Measurements from ENCODE around the gene BGN.

The BGN gene

GRCh38 chrX:153530411-153531129 lies 35.8 kb downstream of the BGN start:
- no peaks in the 10 kb centered on the region for H3K79me2 ChIP-seq (ENCODE audit: low read length)
- no peaks in the 10 kb centered on the region for H4K20me1 ChIP-seq (ENCODE audit: insufficient read depth, low read length)
- no peak for TF ChIP-seq EZH2phosphoT487 (IDR thresholded peaks at IDR 0.05; ENCODE audit: low read depth)
- H3K36me3 ChIP-seq (replicated peaks; ENCODE audit: low read depth, low read length), result no peaks in the 10 kb centered on the region
- no peak overlapping the region for H3K4me3 ChIP-seq (ENCODE audit: low read length)
- H3K27ac ChIP-seq (ENCODE audit: low read length), result no peak overlapping the region
- H3K4me1 ChIP-seq (ENCODE audit: low read length), result no peaks in the 10 kb centered on the region
- no peak overlapping the region for H2AFZ ChIP-seq (ENCODE audit: low read depth, low read length)
- H3K4me2 ChIP-seq (ENCODE audit: low read length), result no peak overlapping the region
- H3K9me3 ChIP-seq (ENCODE audit: insufficient read depth, low read length), result no peaks in the 10 kb centered on the region
- H3K27me3 ChIP-seq (ENCODE audit: low read depth, low read length), result no peaks in the 10 kb centered on the region
- no peak overlapping the region for H3K9ac ChIP-seq (ENCODE audit: low read length)

GRCh38 chrX:153533091-153533490 lies 38.3 kb downstream of the BGN start:
- Histone ChIP-seq H3K9ac (ENCODE audit: low read length) (no peak overlapping the region), H3K4me2 (ENCODE audit: low read length) (no peak overlapping the region), H3K4me3 (ENCODE audit: low read length) (no peak overlapping the region), H3K9me3 (ENCODE audit: insufficient read depth, low read length) (no peaks in the 10 kb centered on the region), H3K4me1 (ENCODE audit: low read length) (no peaks in the 10 kb centered on the region), H3K79me2 (ENCODE audit: low read length) (no peaks in the 10 kb centered on the region), H3K36me3 (replicated peaks; ENCODE audit: low read depth, low read length) (no peaks in the 10 kb centered on the region), H3K27ac (ENCODE audit: low read length) (no peak overlapping the region), H2AFZ (ENCODE audit: low read depth, low read length) (no peak overlapping the region), H4K20me1 (ENCODE audit: insufficient read depth, low read length) (no peaks in the 10 kb centered on the region), H3K27me3 (ENCODE audit: low read depth, low read length) (no peaks in the 10 kb centered on the region)
- TF ChIP-seq EZH2phosphoT487 (IDR thresholded peaks at IDR 0.05; ENCODE audit: low read depth) (no peak), CTCF (IDR thresholded peaks at IDR 0.05; ENCODE audit: low read depth, low read length) (no peak)

GRCh38 chrX:153537080-153537479 lies 42.3 kb downstream of the BGN start:
- H3K36me3 ChIP-seq (replicated peaks; ENCODE audit: low read depth, low read length), result no peaks in the 10 kb centered on the region
- no peak overlapping the region for H3K4me3 ChIP-seq (ENCODE audit: low read length)
- H3K79me2 ChIP-seq (ENCODE audit: low read length), result no peaks in the 10 kb centered on the region
- H3K9ac ChIP-seq (ENCODE audit: low read length), result no peak overlapping the region
- H2AFZ ChIP-seq (ENCODE audit: low read depth, low read length), result no peak overlapping the region
- H3K9me3 ChIP-seq (ENCODE audit: insufficient read depth, low read length), result no peaks in the 10 kb centered on the region
- H3K27ac ChIP-seq (ENCODE audit: low read length), result no peak overlapping the region
- no peak for TF ChIP-seq CTCF (IDR thresholded peaks at IDR 0.05; ENCODE audit: low read depth, low read length)
- no peak for TF ChIP-seq EZH2phosphoT487 (IDR thresholded peaks at IDR 0.05; ENCODE audit: low read depth)
- no peaks in the 10 kb centered on the region for H4K20me1 ChIP-seq (ENCODE audit: insufficient read depth, low read length)
- H3K4me2 ChIP-seq (ENCODE audit: low read length), result no peak overlapping the region
- H3K4me1 ChIP-seq (ENCODE audit: low read length), result peaks cover 4% of the 10 kb centered on the region
- H3K27me3 ChIP-seq (ENCODE audit: low read depth, low read length), result no peaks in the 10 kb centered on the region

GRCh38 chrX:153537526-153538295 lies 42.9 kb downstream of the BGN start:
- no peak overlapping the region for H3K4me3 ChIP-seq (ENCODE audit: low read length)
- H4K20me1 ChIP-seq (ENCODE audit: insufficient read depth, low read length), result no peaks in the 10 kb centered on the region
- TF ChIP-seq EZH2phosphoT487 (IDR thresholded peaks at IDR 0.05; ENCODE audit: low read depth), result no peak
- no peak for TF ChIP-seq CTCF (IDR thresholded peaks at IDR 0.05; ENCODE audit: low read depth, low read length)
- H3K79me2 ChIP-seq (ENCODE audit: low read length), result no peaks in the 10 kb centered on the region
- no peak overlapping the region for H3K27ac ChIP-seq (ENCODE audit: low read length)
- no peak overlapping the region for H3K4me2 ChIP-seq (ENCODE audit: low read length)
- H3K36me3 ChIP-seq (replicated peaks; ENCODE audit: low read depth, low read length), result no peaks in the 10 kb centered on the region
- H3K9me3 ChIP-seq (ENCODE audit: insufficient read depth, low read length), result no peaks in the 10 kb centered on the region
- H3K27me3 ChIP-seq (ENCODE audit: low read depth, low read length), result no peaks in the 10 kb centered on the region
- peaks cover 8% of the 10 kb centered on the region for H3K4me1 ChIP-seq (ENCODE audit: low read length)
- H2AFZ ChIP-seq (ENCODE audit: low read depth, low read length), result no peak overlapping the region
- no peak overlapping the region for H3K9ac ChIP-seq (ENCODE audit: low read length)
